HG03558 (cell line): ENCODE results near the gene ESAM.

ENCODE experiments used
- ATAC-seq: cut with Tn5 transposase; IDR thresholded peaks from one replicate; pipeline ENCODE4 v1.9.1; 2021; ENCODE audit warnings: moderate number of reproducible peaks; ENCODE audit not compliant: unreplicated experiment; ENCODE audit errors: extremely low read depth

The ESAM gene

GRCh38 chr11:124737638-124738305, 24.3 kb downstream of the ESAM start:
- ATAC-seq, result no peak

DNA sequence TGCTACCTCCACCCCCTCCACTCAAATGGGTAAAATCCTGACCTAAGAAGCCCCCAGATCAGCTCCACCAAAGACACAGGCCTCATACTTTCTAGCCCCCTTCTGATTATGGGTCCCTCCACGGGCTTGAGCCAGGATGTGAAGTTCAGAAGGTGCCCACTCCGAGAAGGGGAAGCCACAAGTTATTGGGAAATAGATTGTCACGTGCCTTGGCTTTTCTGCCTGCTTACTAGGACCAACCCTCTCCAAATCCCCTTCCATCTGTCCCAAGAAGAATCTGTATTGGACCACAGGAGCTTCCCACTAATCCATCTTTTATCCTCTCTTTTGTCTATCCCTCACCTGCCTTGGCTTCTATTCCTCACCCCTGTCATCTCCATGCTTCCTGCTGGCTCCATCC, 25.4 kb downstream of the ESAM start:
- ATAC-seq, result no peak

- ATAC-seq, result no peak
Observed at GRCh38 chr11:124732230-124732629, 29.9 kb downstream of the ESAM start.

- ATAC-seq, result no peak
Observed at GRCh38 chr11:124729571-124729970, 32.5 kb downstream of the ESAM start.

GRCh38 chr11:124728134-124728533, 34.0 kb downstream of the ESAM start:
- no peak for ATAC-seq

GRCh38 chr11:124727474-124727873, 34.6 kb downstream of the ESAM start:
- no peak for ATAC-seq

GRCh38 chr11:124725719-124726105, 36.4 kb downstream of the ESAM start:
- no peak for ATAC-seq

DNA sequence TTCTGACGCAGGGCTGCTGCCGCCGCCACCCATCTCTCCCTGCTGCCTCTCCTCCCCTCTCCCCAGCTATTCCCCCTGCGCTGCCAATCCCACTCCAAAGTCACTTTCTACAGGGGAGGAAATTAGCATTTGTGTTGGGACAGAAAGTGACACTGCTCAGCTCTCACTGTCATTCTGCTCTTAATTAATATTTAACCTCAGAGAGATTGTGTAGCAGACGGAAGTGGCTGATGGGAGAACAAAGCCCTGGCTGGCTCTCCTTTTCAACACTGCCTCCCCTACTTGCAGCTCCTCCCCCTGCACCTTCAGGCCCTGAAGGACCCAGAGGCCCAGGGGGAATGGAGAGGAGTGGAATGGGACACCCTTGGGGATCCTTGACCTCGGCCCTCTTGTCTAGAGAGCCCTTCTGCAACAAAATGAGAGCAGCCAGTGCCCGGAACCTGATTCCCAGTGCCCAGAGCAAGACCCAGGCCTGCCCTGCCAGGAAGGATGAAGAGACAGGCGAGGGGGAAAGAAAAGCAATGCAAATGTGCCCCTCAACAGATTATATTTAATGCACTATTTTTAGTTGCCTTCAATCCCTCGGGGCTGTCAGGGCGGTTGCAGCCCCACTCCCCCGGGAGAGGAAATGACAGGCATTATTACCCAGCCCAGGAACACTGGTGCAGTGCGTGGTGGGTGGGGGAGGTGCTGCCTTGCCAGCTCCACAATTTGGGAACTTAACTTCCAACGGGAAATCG, 36.9 kb downstream of the ESAM start:
- peak; percentile 92 for ATAC-seq

DNA sequence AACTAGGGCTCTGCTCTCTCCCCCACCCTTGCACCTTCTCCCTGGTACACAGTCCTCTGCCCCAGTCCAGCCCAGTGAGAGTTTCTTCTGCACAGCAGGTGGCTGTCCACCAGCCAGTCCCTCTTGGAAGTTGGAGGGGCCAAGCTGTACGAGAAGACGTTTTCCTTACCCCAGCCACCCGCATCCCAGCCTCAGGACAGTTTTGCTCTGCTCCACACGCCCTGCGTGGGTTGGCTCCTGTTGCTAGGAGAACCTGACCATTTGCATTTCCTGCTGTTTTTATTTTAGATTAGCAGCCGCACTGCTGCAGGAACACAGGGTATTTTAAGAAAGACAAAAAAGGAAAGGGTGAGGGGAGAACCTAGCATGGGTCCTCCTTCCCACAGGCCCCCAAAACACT, 39.9 kb downstream of the ESAM start:
- no peak for ATAC-seq

GRCh38 chr11:124719534-124719933, 42.6 kb downstream of the ESAM start:
- no peak for ATAC-seq

GRCh38 chr11:124718801-124719200, 43.3 kb downstream of the ESAM start:
- no peak for ATAC-seq

- ATAC-seq, result no peak
Observed at GRCh38 chr11:124717786-124718651, 44.1 kb downstream of the ESAM start.

DNA sequence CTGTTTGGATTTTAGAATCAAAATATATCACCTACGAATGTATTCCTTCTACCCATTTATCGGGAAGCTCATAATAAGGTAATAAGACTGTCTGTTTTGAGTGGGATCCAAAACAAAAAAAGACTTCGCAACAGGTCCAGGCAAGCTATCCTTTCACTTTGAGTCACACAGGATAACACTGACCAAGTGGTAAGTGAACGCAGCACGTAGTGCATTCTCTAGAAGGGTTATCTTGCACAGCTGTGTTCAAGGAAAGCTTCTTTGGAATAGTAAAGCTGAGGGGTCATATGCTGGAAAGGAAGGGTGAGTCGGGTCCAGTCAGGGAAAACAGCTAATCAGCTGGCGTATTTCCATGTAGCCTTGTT, 44.7 kb downstream of the ESAM start:
- no peak for ATAC-seq

- no peak for ATAC-seq
Observed at GRCh38 chr11:124716591-124716990, 45.5 kb downstream of the ESAM start.

- ATAC-seq, result no peak
Observed at GRCh38 chr11:124712392-124712791, 49.7 kb downstream of the ESAM start.

- no peak for ATAC-seq
Observed at GRCh38 chr11:124707829-124708228, 54.3 kb downstream of the ESAM start.
